GM21390 (cell line): Measurements from ENCODE around the gene DBNDD1.
A peak's percentile ranks its signal among the peaks of the same experiment; 100 is the strongest.

ENCODE experiments used
- ATAC-seq: cut with Tn5 transposase; IDR thresholded peaks from one replicate; pipeline ENCODE4 v1.9.1; 2021; ENCODE audit not compliant: unreplicated experiment

Gene DBNDD1

GRCh38 chr16:90037276-90037675, 18.0 kb upstream of the DBNDD1 start:
- ATAC-seq, result no peak

DNA sequence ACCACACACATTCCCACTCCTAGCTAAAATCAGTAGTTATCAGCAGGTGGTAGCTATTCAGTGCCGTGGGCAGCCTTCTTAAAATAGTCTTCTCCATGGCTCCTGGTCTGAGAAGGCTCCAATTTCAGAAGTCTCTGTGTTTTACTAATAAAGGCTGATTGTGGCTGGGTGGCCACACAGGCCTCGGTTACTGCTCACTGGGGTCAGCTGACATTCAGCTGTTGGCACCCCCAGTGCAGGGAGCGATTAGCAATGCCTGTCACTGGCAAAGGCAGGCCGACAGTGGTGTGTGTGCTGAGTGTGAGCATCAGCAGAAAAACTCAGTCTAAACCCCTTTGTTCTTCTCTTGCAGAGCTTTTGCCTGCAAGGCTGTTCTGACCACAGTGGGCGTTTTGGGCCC, 16.6 kb upstream of the DBNDD1 start:
- no peak for ATAC-seq

DNA sequence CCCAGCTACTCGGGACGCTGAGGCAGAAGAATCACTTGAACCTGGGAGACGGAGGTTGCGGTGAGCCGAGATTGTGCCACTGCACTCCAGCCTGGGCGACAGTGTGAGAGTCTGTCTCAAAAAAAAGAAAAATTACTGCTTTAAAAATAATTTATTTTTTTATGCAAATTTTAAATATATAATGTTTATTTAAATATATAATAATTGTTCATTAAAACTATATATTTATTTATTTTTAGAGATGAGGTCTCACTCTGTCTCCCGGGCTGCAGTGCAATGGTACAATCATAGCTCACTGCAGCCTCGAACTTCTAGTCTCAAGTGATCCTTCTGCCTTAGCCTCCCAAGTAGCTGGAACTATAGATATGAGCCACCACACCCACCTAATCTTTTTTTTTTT, 15.2 kb upstream of the DBNDD1 start:
- ATAC-seq, result no peak

- no peak for ATAC-seq
Observed at GRCh38 chr16:90033387-90033786, 14.1 kb upstream of the DBNDD1 start.

DNA sequence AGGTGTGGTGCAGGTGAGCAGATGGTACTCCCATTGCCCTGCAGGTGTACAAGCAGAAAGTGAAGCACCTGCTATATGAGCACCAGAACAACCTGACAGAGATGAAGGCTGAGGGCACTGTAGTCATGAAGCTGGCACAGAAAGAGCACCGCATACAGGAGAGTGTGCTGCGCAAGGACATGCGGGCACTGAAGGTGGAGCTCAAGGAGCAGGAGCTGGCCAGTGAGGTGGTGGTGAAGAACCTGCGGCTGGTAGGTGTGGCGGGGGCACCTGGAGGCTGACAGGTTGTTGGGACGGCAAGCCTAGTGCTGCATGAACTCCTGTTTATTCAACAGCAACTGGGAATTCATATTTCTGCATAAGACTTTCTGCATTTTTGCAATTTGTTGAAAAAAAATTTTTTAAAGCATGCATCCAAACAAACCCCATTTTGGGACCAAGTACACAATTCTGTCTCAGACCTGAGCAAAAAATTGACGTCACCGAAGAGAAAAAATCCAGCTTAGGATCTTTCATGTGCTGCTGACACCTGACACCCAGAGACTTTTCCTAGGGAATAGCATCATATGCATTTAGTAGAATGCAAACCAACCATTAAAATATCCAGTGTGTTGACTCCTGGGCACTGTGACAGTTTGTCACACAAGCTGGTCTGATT, 13.5 kb upstream of the DBNDD1 start:
- ATAC-seq, result no peak

DNA sequence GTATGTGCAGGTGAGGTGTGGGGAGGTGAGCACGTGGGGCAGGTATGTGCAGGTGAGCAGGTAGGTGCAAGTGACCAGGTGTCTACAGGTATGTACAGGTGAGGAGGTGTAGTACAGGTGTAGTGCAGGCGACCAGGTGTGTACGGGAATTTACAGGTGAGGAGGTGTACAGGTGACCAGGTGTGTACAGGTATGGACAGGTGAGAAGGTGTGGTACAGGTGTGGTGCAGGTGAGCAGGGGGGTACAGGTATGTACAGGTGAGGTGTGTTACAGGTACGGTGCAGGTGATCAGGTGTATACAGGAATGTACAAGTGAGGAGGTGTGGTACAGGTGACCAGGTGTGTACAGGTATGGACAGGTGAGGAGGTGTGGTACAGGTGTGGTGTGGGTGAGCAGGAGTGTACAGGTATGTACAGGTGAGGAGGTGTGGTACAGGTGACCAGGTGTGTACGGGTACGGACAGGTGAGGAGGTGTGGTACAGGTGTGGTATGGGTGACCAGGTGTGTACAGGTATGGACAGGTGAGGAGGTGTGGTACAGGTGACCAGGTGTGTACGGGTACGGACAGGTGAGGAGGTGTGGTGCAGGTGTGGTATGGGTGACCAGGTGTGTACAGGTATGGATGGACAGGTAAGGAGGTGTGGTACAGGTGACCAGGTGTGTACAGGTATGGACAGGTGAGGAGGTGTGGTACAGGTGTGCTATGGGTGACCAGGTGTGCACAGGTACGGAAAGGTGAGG, 12.8 kb upstream of the DBNDD1 start:
- no peak for ATAC-seq

DNA sequence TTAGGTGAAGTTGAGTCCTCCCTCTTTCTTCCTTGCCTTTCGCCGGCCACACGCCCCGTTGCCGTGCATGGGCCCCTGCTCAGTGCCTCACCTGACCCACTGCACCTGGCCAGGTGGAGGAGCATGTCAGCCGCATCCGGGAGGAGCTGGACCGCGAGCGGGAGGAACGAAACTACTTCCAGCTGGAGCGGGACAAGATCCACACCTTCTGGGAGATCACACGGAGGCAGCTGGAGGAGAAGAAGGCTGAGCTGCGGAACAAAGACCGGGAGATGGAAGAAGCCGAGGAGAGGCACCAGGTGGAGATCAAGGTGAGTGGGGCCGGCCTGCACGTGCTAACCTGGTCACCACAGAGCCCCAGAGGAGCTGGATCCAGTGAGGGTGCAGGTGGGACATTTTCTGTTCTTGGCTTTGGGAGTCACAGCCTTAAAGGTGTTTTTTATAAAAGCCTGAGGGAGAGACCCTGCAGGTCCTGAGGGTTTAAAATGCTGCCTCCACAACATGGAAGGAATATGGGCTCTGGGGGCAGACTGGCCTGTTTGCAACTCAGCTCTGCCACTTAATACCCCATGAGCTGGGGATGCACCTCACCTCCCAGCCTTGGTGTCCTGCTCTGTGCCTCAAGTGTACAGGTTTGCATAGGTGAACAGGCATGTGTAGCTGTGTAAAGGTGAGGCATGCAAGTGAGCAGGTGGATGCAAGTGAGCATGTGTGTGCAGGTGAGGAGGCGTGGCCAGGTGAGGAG, 12.1 kb upstream of the DBNDD1 start:
- ATAC-seq, result no peak

DNA sequence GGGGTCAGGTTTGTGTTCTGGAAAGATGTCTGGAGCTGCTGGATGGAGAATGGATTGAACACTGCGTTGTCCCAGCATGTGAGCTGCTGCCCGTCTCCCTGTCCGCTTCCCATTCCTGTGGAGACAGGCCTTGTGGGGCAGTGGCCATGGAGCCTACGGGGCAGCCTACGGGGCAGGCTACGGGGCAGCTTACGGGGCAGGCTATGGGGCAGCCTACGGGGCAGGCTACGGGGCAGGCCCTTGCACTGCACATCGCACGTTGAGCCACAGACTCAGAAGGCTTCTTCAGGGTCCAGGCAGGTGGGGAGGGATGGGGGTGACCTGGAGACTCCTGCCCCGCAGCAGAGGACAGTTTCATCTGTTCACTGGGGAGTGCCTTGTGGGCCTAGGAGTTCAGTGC, 9.7 kb upstream of the DBNDD1 start:
- no peak for ATAC-seq

DNA sequence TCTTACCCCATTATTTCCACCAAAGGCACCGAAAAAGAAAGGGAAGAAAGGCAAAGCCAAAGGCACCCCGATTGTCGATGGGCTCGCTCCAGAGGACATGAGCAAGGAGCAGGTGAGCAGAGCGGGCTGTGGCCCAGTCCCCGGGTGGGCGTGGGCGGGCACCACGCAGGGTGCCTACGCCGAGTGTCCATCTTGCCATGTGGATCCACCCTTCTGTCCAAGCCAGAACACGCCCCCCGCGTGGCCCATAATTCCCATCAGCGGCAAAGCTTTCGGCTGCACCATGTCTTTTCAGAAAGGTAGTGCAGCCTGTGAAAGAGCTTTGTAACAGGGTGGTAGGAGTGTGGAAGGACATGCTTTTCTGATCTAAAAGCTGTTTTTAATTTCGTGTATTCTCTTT, 8.4 kb upstream of the DBNDD1 start:
- no peak for ATAC-seq

DNA sequence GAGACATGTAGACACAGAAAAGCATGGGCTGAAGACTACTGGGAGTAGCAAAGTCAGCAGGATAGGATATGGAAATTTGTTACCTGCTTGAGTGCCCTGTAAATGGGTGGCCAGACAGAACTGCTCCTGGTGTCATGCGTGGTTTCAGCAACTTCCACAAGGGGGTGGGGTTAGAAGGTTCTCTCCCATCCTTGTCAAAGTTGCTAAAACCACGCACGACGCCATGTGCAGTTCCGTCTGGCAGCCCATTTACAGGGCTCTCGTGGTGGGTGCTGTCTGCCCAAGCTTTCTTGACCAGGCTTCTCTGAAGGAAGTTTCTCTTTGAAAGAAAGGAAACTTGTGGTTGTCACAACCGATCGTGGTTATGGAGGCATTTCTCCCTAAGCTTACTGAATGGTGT, 6.9 kb upstream of the DBNDD1 start:
- ATAC-seq, result no peak

DNA sequence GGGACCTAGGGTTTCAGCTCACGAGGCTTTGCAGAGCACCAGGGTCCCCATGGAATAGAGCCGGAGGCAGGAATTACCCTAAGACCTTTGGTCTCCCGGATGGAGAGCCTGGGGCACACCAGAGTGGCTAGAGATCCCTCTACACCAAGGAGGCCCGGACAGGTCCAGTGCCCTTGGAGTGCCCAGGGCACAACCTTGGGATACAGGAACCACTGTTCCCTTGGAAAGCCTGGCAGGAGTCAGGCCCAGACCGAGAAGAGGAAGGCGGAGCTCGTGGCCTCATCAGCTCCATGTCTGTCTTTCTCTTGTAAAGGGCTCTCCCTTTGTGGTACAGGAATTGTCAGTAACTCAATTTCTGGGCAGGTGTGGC, 3.8 kb upstream of the DBNDD1 start:
- no peak for ATAC-seq

DNA sequence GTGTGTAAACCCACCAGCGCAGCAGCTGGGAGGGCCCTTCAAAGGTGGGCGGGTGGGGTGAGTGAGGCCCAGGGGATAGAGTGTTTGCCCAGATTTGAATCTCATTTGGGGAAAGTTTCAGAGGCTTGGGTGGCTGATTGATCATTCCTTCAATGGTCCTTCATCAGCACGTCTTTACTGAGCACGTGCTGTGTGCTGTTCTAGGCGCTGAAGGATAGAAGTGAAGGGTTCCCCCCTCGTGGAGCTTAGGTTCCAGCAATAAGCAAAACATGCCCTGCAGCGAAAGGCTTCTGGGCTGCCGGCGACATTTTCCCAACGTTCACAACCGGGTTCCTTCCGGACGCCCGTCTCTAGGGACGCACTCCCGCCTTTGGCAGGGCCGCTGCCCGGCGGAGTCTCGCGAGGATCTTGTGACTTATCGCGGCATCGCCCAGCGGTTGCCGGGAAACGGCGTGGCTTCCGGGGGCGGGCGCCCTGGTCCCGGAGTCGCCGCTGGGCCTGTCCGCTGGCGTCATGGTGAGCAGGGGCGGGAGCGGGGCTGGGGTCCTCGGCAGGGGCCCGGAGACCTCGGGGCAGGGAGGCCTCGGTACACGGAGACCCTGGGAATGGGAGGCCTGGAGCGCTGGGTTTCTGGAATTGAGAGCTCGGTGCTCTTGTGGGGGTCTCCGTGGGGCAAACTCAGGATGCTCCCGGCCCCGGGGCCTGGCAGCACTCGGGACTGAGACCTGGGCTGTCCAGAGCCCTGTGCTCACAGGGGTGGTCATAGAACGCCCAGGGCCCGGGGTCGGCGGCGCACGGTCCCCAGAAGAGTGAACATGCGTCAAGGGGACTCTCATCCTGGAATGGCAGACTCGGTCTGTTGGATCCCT, 3.2 kb upstream of the DBNDD1 start:
- ATAC-seq, result peak; percentile 58

DNA sequence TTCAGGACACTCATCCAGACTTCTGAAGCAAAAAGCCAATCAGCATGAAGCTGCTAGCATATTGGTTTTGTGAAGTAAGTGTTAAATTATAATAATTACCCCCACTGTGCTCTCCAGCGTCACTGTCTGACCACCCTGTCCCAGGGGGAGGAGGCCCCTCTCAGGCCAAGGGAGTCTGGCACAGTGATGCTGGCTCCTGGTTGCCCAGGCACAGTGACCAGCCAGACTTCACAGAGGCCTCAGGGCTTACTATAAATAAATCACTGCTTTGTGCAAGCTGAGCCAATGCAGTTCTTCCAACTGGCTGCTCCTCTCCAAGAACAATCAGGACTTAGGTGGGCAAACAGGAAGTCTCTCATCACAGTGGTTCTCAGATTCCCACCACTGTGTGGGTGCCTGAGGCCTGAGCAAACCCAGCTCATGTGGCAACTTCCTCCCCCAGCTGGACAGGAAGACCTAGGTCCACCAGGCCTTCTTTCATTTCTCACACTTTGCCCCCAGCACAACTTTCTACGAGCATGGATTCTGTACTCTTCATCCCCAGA, 1.7 kb upstream of the DBNDD1 start:
- no peak for ATAC-seq

DNA sequence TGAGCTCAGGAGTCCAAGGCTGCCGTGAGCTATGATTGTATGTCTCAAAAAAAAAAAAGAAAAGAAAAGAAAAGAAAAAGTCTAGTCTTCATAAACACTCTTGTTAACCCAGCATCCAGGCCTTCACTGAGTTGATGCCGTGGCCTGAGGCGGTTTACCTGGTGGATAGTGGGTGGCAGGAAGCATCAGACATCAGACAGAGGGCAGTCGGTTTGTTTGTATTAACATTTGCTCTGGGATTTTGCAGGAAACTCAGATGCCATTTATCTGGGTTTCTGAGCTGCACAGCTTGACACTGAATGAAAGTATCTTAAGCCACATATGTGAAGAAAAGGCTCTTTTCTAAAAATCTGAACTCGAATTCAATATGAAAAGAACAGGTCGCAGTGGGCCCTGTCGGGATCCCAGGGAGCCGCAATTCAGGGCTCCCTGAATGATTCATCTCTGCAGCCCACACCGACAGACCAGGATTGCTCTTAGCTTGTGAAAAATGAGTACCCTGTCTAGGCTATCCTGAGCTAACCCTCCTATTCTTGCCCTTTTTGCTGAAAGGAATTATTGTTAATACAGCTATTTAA, 1.1 kb upstream of the DBNDD1 start:
- ATAC-seq, result no peak

- no peak for ATAC-seq
Observed at GRCh38 chr16:90019543-90020259, 445 bp upstream of the DBNDD1 start.

- no peak for ATAC-seq
Observed at GRCh38 chr16:90018297-90018651, 982 bp downstream of the DBNDD1 start.

DNA sequence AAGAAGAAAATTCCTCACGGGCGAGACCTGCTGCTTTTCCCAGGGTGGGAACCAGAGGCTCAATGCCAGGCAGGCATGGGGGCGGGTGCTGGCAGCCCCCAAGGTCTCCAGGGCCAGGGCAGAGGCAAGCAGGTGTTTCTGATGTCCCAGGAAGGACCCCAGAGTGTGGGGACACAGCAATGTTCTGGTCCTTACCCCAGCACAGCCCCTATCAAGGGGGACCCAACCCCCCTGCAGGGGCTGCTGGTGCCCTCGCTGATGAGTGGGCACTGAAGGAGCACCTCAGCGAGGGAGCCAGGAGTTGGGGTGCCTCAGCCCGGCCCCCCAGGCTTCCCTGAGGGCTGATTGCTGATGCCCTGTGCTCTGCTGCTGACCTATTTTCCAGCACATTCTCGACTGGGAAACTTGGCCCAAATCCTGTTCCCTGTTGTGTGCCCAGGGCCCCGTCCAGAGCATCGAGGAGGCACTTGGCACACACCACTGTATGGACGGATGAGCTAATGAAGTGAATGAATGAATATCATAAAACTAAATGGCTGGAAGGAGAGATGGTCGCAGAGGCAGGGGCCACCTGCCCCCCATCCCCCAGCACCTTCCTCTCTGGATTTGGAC, 2.8 kb downstream of the DBNDD1 start:
- ATAC-seq, result no peak

DNA sequence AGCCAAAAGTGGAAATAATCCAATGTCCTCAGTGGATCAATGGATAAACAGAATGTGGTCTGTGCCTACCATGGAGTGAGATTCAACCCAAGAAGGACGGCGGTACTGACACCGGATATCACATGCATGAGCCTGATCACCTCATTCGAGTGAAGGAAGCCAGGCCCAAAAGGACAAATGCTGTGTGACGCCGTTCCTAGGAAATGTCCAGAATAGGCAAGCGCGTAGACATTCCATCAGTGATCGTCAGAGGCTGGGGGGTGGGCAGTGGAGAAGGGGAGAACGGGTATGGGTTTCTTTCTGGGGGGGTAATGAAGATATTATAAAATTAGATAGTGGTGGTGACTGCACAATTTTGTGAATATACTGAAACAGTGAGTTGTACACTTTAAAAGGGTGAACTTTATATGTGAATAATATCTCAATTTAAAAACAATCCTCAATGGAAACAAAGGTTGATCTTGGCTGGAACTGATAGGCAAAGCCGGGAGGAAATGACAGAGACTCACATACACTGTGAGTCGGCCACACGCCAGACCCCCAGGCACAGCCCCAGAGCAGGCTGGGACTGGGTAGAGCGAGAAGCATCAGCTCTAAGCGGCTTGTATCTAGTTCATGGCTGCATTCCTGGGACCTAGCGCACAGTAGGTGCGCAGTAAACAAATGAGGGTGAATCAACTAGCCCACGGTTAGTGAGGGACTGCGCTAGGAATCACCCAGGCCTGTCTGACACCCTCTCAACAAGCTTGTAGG, 3.5 kb downstream of the DBNDD1 start:
- no peak for ATAC-seq
